ENCODE results near the gene DMC1.

DMC1 gene

GRCh38 chr22:38524429-38524828, 45.6 kb downstream of the DMC1 start:
- H3K27me3 ChIP-seq (replicated peaks) = no peaks in the 10 kb centered on the region
- H3K4me3 ChIP-seq (ENCODE audit: low read depth, low read length) = no peak overlapping the region
- H3K27ac ChIP-seq = no peak overlapping the region
- DNase-seq = no peak
- in situ Hi-C loops (cut with HindIII; ENCODE audit: low pct_ligation_motif_present, low sequenced_read_pairs) = no loop called here
- H3K36me3 ChIP-seq (replicated peaks) = no peaks in the 10 kb centered on the region
- no peak for TF ChIP-seq CTCF (IDR thresholded peaks at IDR 0.05; ENCODE audit: low read depth, low read length, missing control alignments)

GRCh38 chr22:38523479-38523878, 46.5 kb downstream of the DMC1 start:
- no peak for TF ChIP-seq CTCF (IDR thresholded peaks at IDR 0.05; ENCODE audit: low read depth, low read length, missing control alignments)
- Histone ChIP-seq H3K4me3 (ENCODE audit: low read depth, low read length) (no peak overlapping the region), H3K36me3 (replicated peaks) (no peaks in the 10 kb centered on the region), H3K27ac (no peak overlapping the region), H3K27me3 (replicated peaks) (no peaks in the 10 kb centered on the region)
- in situ Hi-C loops (cut with HindIII; ENCODE audit: low pct_ligation_motif_present, low sequenced_read_pairs) = no loop called here
- DNase-seq = no peak

GRCh38 chr22:38523029-38523428, 47.0 kb downstream of the DMC1 start:
- Histone ChIP-seq H3K4me3 (ENCODE audit: low read depth, low read length) (no peak overlapping the region), H3K36me3 (replicated peaks) (no peaks in the 10 kb centered on the region), H3K27me3 (replicated peaks) (no peaks in the 10 kb centered on the region), H3K27ac (no peak overlapping the region)
- no peak for DNase-seq
- TF ChIP-seq CTCF (IDR thresholded peaks at IDR 0.05; ENCODE audit: low read depth, low read length, missing control alignments) = no peak
- in situ Hi-C loops (cut with HindIII; ENCODE audit: low pct_ligation_motif_present, low sequenced_read_pairs) = no loop called here

- DNase-seq = no peak
- Histone ChIP-seq H3K36me3 (replicated peaks) (no peaks in the 10 kb centered on the region), H3K27me3 (replicated peaks) (no peaks in the 10 kb centered on the region), H3K27ac (no peak overlapping the region), H3K4me3 (ENCODE audit: low read depth, low read length) (no peak overlapping the region)
- in situ Hi-C loops (cut with HindIII; ENCODE audit: low pct_ligation_motif_present, low sequenced_read_pairs) = no loop called here
- no peak for TF ChIP-seq CTCF (IDR thresholded peaks at IDR 0.05; ENCODE audit: low read depth, low read length, missing control alignments)
These were observed 50.3 kb downstream of the DMC1 start for GRCh38 chr22:38519453-38520250.

- Histone ChIP-seq H3K36me3 (replicated peaks) (no peaks in the 10 kb centered on the region), H3K27me3 (replicated peaks) (no peaks in the 10 kb centered on the region), H3K27ac (no peak overlapping the region), H3K4me3 (ENCODE audit: low read depth, low read length) (no peak overlapping the region)
- TF ChIP-seq CTCF (IDR thresholded peaks at IDR 0.05; ENCODE audit: low read depth, low read length, missing control alignments) = no peak
- no peak for DNase-seq
- in situ Hi-C loops (cut with HindIII; ENCODE audit: low pct_ligation_motif_present, low sequenced_read_pairs) = no loop called here
These were observed 51.4 kb downstream of the DMC1 start for GRCh38 chr22:38518620-38519019.

GRCh38 chr22:38513063-38513462, 56.9 kb downstream of the DMC1 start:
- no peak for DNase-seq
- H3K27me3 ChIP-seq (replicated peaks) = no peaks in the 10 kb centered on the region
- TF ChIP-seq CTCF (IDR thresholded peaks at IDR 0.05; ENCODE audit: low read depth, low read length, missing control alignments) = no peak
- no peak overlapping the region for H3K27ac ChIP-seq
- H3K4me3 ChIP-seq (ENCODE audit: low read depth, low read length) = no peak overlapping the region
- in situ Hi-C loops (cut with HindIII; ENCODE audit: low pct_ligation_motif_present, low sequenced_read_pairs) = no loop called here
- no peaks in the 10 kb centered on the region for H3K36me3 ChIP-seq (replicated peaks)

Data from brain microvascular endothelial cell (primary cell).